GM21515 (cell line): ENCODE measurements around the gene ZNF778.

Experiments used
- ATAC-seq: cut with Tn5 transposase; IDR thresholded peaks from one replicate; pipeline ENCODE4 v1.9.1; 2021; ENCODE audit not compliant: unreplicated experiment

Gene ZNF778

DNA sequence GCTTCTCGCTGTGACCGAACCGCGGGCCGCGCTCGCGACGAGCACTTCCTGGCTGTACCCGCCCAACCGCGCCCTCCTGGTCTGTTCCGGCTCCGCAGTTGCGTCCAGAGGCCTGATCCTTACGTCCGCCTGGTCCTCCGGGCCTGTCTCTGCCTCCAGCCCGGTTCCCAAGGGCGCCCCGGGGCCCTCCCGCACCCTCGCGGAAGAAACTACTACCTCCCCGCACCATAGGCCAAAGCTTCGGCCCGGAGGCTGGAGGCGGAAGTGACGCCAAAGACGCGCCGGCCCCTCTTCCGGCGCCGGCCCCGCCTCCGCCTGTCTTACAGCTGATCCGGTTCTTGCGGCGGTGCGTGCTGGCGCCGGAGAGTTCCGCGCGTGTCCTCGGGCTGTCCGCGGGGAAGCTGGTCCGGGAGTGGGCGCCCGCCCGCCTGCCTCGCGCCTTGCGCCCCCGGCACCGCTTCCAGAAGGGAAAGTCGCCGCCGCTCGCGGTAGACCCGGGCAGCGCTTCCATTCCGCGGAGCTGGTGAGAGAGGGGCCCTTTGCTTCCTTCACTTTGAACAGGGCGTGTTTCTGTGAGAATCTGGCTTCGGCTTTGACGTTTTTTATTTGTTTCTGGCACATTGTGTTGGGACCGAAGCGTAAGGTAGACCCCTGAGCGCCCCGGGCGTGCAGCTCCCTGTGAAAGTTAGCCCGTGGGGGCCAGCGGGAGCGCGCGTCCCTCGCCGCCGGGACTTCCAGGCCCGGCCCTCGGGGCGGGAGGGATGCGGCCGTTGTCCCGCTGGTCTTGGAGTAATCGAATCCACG is at the start of gene ZNF778:
TSS of gene ZNF778 (plus strand) at position 316 of the 804 bp plus-strand sequence. CDS start 3,425 bp downstream, outside the sequence.
- ATAC-seq: peak; percentile 71

DNA sequence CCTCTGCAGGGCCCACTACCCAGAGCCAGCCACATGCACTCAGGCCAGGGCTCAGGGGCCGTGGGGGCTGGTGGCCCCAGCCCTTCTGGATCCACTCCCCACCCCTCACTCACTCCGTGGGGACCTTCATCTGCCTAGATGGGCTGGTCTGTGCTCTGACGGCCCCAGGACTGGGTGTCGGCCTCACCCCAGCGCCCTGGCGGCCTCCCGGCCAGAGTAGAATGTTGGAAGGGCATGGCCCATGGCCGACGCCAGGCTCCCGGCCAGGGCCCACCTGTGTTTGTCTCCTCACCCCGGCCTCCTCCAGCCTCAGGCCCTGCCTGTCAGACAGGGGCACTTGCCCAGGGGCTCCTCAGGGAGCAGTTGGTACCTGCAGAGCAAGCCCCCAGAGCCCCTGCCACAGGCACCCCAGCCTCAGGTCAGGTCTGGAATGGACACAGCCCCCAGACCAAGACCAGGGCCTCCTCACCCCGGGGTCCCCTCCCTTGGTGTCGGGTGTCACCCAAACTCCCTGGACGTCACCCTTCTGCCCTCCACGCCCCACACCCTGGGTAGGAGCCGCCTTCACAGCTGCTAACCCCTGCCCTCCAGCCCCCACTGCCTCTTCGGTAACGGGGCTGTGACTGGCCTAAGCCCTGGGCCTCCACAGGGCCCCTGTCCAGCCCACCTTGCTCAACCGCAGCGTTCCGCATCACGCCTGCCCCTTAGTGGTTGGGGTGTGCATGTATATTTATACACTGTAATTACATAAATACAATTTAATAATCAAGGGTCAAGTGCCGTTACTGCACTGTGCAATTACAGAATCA is 48.9 kb upstream of the ZNF778 start:
- ATAC-seq: no peak

DNA sequence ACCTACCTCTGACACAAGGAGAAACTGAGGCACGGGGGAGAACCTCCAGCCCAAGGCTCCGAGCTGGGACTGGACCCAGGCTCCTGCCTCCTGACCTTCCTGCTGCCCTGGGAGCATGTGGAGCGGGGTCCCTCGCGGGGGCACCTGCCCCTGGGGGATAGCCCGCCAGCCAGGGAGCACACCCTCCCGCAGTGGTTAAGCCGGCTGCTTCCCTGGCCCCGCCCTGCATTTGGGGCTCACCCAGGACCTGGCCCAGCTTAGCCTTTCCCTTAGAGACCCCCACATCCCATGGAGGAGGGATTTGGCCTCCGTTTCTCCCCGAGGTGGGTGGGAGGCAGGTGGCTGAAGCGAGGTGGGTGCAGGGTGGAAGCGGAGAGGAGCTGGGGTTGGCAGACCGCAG is 47.7 kb upstream of the ZNF778 start:
- ATAC-seq: no peak

DNA sequence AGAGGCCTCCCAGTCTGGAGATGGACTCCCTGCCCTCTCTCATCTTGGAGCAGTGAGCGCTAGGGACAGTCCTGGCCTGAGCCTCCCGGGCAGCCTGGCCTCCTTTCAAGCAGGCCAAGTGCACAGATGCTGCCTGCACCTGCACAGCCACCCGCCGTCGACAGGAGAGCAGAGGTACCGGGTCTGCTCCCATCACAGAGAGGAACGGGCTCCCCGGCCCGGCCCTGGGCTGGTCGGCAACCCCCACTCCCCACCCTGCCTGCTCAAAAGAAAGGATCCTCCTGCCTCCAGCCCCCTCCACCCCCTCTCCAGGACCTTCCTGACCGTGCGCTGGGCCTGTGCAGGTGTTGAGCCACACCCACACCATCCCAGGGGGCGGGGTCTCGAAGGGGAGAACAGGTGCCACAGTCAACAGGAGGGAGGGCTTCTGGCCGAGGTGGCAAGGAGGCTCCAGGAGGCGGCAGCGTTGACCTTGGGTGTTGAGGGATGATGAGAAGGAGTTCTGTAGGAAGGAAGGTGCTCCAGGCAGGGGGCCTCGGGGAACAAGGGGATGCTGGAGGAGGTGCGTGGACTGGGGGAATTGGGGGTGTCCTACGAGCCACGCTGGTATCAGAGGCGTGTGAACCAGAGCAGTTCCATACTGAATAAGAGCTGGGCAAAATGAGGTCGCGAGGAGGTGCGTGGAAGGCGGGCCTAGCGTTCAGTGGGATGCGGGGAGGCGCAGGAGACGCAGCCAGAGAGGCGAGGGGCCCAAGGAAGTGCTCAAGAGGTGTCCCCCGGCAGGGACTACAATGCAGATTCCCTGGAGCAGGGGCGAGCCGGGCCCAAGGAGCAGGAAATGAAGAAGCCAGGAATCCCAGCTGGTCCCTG is 46.9 kb upstream of the ZNF778 start:
- ATAC-seq: no peak

DNA sequence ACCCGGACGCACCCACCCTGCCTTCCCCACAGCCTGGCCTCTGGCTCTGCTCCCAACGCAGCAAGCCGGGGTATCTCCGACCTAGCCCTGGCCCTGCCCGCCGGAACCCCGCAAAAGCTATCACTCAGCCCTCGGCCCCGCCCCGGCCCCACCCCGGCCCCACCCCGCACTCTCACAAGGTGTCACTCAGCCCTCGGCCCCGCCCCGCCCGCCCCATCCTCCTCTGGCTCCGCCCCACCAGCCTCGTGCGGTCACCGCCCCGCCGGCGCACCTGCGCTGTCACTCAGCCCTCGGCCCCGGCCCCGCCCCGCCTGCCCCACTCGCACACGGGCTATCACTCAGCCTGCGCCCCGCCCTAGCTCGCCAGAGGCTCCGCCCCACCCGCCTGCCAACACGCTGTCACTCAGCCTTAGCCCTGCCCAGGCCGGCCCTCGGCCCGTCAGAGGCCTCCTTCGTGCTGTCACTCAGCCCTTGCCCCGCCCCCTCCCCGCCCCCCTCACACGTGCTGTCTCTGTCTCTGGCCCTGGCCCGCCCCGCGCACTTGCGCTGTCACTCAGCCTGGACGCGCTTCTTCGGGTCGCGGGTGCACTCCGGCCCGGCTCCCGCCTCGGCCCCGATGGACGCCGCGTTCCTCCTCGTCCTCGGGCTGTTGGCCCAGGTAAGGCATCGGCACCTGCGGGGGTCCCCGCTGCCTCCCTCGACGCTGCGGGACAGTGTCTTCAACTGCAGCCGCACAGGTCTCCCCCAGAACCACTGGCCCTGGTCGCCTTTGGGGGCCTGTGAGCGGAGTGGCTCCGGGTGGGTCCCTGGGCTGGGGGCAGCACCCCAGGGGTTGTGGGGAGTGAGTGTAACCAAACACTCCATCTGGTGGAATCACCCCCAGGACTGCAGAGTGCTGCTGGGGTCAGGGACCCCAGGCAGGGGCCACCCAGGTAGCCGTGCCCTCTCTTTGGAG is 46.0 kb upstream of the ZNF778 start, which contains the start of gene CDH15:
TSS of gene CDH15 (plus strand) at position 533 of the 955 bp plus-strand sequence. CDS start at position 617, 84 bp downstream.
- peak; percentile 68 for ATAC-seq

DNA sequence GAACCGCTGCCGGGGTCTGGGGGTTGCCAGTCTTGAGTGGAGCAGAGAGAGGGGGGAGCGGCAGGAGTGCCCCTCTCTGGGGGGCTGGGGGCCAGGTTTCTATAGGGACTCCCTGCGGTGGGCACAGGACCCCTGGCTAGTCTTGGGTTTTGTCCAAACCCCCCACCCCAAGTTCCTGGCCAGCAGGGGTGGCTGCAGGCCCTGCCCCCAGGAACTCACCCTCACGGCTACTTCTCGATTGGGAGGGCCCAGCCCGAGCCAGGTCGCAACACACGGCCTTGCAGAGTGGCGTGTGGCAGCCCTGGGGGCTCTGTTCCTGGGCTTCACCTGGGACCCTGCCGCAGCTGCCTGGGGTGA is 45.4 kb upstream of the ZNF778 start:
- ATAC-seq: no peak

DNA sequence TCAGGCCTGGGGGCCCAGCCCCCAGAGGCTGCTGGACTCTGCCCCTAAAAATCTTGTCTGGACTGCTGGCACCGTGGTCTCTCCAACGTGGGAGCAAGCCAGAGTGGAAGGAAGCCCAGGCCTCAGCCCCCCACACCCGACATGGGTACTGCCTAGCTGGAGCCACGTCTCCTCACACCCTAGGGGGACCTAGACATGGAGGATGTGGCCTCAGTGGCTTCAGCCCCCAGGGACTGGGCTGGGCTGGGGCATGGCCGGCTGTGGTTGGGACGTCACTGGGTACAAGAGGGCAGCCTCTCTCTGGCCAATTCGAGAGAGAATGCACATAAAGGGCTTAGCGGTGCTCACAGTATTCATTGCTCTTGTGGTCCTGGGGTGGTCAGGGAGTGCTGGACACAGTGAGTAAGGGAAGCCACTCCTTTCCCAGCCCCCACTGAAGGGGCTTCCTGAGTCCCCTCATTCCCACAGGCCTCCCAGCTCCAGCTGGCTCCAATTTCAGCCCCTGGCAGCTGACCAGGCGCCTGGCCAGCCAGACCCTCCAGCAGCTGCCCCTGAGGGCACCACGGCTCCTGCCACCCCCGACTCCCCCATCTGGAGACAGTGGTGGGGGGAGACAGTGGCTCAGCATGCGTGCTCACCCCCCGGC is 44.9 kb upstream of the ZNF778 start:
- no peak for ATAC-seq

DNA sequence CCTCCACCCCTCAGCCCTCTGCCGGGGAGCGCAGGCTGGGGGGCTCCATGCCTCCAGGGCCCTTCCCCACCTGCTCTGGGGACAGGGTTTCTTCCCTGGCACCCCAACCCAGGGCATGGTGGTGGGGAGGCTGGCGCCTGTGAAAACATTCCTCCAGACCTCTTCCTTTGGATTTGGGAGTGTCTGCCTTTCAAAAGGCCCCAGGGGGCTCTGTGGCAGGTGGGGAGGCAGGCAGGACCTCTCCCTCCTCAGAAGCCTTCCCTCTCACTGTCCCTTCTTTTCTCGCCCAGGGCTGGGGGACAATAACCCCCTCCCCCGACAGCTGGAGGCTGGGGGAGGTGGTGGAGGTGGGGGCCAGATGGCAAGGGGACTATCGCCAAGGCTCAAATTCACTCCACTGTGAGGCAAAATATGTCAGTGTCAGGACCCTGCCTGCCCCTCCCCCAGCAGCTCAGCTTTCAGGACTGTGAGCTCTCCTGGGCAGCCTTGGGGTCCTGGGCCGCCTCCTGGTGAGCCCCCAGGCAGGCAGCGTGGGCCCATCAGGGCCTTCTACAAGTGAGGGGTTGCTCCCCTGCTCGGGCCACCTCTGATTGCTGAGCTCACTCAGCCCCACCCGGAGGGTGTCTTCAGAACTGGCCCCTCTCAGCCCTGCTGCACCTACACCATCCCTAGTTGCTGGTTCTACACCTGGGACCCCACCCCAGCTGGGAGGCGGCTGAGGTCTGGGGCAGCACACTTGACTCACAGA is 44.2 kb upstream of the ZNF778 start:
- ATAC-seq: no peak

DNA sequence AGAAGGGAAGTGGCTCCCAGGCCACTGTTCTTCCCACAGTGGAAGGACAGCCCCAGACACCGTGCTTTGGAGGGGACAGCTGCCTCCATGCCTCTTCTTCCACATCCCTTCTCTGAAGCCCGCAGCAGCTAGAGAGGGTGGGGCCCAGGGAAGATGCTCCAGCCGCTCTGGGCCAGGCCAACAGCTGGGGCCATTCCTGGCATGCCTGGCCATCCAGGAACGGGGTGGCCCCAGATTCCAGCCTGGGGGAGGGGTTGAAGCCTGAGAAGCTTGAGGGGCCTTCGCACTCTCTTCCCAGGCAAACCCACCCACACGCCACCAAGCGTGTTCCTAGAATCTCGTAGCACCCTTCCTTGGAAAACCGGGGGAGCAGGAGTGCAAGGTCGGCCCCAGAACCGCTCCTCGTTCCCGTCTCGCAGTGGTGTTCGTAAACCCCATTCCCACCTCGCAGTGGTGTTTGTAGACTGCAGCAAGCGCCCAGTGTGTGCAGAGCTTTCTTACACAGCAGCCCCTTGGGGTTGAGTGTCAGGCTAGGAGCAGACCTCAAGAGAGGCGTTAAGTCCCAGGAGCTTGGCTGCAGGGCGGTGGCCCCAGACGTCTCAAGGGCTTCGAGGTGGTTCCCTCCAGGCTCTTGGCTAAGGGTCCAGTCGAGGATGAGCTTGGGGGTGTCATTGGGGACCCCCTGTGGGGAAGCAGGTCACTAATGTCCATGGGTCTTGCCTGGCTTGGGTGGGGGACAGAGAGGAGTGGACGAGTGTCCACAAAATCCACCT is 43.3 kb upstream of the ZNF778 start:
- no peak for ATAC-seq

DNA sequence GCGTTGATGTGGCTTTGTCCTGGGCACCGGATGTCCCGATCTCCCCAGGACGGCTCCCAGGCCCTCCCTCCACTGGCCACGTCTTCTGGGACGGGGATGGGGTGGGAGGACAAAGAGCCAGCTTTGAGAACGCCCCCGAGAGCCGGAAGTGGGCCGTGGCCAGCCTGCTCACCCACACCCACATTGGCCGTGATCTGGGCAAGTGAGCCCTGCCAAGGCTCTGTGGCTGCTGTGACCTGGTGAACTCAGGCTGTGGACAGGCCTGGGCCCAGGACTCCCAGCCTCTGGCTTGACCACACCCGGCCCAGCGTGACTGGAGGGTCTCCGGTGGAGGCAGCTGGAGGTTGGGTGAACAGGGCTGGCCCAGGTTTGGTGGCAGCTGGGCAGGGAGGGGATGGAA is 42.6 kb upstream of the ZNF778 start:
- ATAC-seq: no peak

DNA sequence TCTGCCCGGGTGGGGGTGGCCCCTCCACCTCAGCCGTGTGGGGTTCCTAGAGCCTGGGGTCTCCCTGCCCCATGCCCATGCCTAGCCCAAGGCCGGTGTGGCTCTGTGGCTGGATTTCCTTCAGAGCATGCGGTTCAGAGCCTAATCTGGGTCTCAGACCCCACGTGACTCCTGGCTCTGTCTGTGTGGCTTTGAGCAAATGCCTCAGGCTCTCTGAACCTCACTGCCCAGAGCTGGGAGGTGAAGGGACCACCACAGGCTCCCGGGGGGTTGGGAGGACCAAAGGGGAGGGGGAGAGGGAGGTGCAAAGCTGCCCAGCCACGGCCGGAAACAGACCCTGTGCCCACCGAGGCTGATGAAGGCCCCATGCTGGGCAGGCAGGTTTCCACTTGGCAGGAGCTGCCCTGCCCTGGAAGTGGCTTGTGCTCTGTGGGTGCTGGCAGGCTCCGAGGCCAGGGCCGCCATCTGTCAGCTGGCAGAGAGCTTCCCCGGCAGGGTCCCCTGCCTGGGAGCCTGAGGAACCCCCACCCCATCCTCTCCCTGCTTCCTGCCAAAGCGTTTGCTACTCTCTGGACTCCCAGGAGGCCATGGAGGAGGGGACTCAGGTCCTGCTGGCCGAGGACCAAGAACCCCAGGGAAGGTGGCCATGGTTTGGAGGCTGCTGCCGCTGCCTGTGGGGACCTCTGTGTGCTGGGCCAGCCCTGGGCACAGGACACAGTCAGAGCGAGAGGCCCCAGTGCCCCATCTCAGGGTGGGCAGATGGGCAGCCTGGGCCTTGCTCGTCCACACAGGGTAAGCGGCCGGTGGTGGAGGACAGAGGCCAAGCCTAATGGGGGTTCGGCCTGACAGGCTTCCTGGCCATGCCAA is 42.0 kb upstream of the ZNF778 start:
- ATAC-seq: no peak

DNA sequence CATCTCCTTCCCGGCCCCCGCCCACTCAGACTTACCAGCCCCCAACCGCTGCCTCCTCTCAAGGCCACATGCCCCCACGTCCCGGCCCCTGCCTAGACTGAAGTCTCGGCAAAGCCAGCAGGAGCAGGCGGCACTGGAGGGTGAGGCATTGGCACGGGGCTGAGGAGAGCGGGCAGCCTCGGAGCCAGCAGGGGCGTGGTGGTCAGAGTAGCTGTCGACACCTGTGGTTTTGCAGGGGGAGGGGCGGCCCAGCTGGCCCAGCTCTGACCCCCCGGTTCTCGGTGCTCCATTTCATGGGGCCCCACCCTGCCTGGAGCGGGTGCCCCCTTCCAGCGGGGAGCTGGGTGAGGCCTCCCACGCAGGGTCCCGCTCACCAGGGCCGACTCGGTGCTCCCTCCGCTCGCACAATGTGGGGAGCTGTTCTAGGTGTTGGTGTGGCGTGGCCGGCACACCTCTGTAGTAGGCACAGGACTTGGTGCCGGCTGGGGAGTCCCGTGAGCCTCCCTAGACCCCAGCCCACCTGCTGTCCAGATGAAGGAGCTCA is 41.3 kb upstream of the ZNF778 start:
- no peak for ATAC-seq

DNA sequence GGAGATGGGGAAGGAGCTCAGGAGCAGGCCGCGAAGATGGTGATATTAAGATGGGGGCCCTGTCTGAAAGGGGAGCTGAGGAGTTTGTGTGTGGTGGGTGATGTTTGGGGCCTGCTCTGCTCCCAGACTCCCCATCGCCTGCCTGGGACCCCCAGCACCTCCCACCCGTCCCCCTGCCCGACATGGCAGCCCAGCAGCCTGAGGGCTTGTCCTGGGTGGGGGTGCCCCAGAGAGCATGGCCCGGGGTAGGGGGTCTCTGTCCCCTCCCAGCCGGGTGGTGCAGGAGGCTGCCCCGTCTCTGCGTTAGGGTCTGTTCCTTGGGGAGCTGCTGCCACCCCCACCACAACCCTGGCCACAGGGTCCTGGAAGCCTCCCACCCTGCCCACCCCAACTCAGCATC is 40.8 kb upstream of the ZNF778 start:
- no peak for ATAC-seq

DNA sequence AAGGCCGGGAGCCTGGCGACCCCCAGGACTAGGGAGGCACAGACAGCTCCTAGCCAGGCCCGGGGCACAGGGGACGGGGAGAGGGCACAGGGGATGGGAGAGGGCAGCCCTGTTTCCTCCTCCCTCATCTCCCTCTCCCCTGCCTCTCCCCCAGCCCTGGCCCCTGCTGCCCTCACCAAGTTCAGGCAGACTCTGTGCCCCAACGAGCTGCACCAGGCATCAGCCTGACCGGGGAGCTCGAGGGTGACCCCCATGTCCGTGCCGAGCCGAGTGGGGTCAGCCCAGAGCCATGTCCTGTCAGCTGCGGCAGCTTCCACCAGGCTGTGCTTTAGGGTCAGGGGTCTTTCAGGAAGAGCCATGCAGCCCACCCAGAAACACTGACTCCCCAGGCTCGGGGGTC is 40.0 kb upstream of the ZNF778 start:
- no peak for ATAC-seq

DNA sequence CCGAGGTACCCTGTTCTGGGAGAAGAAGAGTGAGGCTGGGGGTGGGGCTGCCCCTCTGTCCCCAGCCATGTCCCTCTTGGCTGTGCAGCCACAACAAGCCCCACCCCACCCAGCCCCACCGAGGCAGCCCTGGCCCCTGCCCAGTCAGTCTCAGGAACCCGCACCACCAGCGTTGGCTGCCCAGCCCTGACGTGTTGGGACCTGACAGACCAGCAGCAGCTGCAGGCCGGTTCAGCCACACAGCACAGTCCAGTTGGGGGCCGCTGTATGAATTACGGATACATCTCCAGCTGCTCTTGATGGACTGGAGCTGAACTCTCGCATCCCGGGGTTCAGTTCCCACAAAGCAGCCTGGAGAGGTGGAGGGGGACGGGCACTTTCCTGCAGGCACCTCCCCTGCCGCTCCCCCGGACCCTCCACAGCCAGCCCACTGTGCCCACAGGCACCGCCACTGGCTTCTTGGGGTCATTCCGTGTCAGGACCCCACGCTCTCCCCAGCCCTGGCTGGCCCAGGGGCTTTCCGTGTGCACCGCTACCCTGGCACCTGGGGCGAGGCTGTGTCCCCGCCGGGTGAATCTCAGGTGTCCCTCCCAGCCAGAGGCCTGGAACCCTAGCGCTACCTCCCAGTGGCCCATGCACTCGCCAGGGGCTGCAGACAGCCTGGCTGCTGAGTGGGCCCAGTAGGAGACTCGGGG is 38.9 kb upstream of the ZNF778 start:
- ATAC-seq: no peak

DNA sequence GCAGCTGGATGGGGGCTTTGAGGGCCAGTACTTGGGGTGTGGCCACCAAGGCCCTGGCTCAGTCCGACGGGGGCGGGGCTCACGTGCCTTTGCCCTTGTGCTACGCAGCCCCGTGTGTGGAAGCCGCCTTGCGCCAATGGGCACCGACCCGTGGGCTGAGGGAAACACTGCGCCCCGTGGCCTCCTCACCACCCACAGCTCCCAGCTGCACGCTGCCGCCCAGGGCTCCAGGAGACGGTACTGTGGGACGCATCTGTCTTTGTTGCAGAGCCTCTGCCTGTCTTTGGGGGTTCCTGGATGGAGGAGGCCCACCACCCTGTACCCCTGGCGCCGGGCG is 38.4 kb upstream of the ZNF778 start:
- ATAC-seq: no peak
